GM18907 (cell line): ENCODE results near the gene HOMER2.
"Not testable (repeated sequence)": the region's sequence is repeated elsewhere in the genome, so short reads cannot be mapped to it uniquely, and the experiment has no call there.

ENCODE experiments used
- ATAC-seq: cut with Tn5 transposase; IDR thresholded peaks from one replicate; pipeline ENCODE4 v1.9.1; 2021; ENCODE audit warnings: mild to moderate bottlenecking, moderate library complexity; ENCODE audit not compliant: unreplicated experiment

The HOMER2 gene

DNA sequence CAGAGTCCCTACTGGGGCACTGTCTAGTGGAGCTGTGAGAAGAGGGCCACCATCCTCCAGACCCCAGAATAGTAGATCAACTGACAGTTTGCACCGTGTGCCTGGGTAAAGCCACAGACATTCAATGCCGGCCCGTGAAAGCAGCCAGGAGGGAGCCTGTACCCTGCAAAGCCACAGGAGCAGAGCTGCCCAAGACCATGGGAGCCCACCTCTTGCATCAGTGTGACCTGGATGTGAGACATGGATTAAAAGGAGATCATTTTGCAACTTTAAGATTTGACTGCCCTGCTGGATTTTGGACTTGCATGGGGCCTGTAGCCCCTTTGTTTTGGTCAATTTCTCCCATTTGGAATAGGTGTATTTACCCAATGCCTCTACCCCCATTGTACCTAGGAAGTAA, 86.5 kb downstream of the HOMER2 start:
- ATAC-seq: not testable (repeated sequence)

GRCh38 chr15:82865581-82865980, 86.9 kb downstream of the HOMER2 start:
- not testable (repeated sequence) for ATAC-seq

DNA sequence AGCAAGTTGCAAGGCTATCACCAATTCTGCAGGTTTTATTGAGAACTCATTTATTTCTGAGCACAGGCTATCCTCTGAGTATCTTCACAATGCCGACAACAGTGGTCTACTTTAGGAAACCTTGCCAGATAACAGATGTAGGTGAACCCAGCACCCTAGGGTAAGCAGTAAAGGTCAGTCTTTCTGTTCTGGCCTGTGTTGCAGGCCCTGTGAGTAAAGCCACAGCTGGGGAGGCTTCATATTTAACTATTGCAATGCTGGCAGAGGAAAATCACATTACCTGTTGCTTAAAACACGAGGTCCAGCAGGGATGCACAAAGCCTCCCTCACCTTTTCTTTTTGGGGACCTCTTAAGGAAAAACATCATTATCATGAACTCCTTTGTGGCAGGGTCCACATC, 87.6 kb downstream of the HOMER2 start:
- ATAC-seq: no peak

DNA sequence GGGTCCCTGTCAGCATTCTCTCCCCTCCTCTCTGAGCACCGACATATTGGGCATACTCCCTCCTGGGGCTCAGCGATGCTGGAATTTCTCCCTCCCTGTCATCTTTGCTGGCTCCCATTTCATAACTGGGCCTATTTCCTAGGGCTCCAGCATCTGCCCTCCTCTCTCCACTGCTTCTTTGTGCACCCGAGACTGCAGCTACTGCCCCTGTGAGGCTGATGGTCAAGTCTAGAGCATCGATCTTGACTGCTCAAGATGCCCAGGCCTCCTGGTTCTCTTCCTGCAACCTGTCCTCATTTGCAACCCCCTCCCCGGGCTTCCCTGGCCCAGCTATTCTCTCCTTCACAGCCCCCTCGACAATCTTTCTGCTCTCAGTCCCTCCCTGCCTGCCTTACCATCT, 89.6 kb downstream of the HOMER2 start:
- ATAC-seq: no peak

DNA sequence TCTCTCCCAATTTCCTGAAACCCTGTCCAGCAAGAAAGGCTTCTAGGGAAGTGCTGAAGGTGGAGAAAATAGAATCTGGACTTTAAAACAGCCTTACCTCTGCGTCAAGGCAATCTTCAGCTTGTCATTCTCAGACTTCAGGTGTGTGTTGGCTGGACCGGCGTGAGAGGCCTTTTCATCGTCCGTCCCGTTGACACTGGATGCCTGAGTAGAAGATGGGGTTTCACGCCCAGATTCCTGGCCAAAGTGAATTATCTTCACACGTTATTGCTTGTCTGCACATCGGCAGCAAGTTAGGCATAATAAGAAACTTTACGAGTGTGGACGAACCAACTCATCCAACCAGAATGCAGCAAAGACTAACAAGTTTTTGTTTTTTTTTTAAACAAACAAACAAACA, 93.6 kb downstream of the HOMER2 start:
- ATAC-seq: no peak

DNA sequence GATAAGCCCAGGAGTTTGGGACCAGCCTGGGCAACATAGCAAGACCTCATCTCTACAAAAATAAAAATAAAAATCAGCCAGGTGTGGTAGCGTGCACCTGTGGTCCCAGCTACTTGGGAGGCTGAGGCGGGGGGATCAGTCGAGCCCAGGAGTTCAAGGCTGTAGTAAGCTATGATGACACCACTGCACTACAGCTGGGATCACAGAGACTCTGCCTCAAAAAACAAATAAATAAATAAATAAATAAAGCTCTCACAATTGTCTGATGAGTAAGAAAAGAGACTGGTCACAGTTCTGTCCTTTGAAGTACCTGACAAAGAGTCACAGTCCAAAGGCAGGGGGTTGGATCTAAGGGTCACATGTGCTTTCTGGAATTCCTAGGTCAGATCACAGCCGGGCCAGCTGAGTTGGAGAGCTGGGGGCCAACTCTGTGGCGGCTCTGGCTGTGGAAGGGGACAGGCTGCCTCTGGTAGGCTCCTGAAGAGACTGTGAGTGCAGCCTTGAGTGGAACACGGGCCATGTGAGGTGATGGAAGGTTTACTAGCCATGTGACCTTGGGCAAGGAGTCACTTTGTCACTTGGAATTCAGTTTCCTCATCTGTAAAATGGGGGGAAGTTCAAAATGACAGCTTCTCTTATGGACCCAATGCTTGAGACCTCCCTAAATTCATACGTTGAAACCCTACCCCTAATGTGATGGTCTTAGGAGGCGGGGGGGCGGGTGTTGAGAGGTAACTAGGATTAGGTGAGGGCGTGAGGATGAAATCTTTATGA, 95.9 kb downstream of the HOMER2 start:
- no peak for ATAC-seq

- no peak for ATAC-seq
Measured at GRCh38 chr15:82855286-82856100, 97.0 kb downstream of the HOMER2 start.

- no peak for ATAC-seq
Measured at GRCh38 chr15:82854554-82854953, 98.0 kb downstream of the HOMER2 start.

- no peak for ATAC-seq
Measured at GRCh38 chr15:82852941-82853561, 99.5 kb downstream of the HOMER2 start.

DNA sequence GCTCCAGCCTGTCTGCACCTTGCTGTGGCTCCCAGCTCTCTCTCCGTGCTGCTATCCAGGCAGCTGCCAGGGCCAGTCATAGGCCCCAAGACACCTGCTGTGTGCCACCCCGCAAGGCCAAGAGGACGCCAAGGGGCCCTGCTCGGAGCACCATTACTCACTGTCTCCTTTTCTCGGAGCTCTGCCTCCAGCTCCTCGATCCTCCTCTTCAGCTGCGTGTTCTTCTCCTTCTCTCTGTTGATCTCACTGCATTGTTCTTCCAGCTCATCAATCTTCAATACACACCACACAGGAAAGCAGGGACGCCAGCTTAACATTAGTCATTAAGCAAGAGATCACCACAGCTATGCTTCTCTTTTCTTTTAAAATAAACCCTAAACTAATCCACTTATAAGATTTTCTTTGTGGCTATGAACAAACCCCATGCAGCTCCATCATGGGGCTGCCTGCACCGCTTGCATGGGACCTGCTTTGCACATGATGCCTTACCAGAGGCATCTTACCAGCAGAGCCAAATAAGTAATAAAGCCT, 100.5 kb downstream of the HOMER2 start:
- ATAC-seq: no peak

DNA sequence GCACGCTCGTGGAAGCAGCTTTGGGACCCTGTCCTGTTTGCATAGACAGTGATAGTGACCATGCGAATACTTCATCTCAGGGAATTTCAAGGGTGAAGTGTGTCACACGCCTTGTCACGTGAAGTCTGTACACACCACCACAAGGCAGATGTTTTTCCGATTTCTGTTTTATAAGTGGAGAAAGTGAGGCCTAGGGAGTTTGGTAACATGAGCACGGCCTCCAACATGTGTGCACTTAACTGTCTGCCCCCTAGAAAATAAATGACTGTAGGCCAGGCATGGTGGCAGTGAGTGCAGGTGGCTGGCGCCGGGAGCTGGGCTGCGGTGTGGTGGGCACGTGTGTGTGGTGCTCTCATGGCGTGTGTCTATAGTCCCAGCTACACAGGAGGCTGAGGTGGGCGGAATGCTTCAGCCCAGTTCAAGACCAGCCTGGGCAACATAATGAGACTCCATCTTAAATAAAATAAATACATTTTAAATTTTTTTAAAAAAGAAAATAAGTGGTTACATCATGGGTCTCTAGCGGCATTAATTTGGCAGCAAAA, 101.1 kb downstream of the HOMER2 start:
- no peak for ATAC-seq

GRCh38 chr15:82850731-82851130, 101.8 kb downstream of the HOMER2 start:
- ATAC-seq: no peak

DNA sequence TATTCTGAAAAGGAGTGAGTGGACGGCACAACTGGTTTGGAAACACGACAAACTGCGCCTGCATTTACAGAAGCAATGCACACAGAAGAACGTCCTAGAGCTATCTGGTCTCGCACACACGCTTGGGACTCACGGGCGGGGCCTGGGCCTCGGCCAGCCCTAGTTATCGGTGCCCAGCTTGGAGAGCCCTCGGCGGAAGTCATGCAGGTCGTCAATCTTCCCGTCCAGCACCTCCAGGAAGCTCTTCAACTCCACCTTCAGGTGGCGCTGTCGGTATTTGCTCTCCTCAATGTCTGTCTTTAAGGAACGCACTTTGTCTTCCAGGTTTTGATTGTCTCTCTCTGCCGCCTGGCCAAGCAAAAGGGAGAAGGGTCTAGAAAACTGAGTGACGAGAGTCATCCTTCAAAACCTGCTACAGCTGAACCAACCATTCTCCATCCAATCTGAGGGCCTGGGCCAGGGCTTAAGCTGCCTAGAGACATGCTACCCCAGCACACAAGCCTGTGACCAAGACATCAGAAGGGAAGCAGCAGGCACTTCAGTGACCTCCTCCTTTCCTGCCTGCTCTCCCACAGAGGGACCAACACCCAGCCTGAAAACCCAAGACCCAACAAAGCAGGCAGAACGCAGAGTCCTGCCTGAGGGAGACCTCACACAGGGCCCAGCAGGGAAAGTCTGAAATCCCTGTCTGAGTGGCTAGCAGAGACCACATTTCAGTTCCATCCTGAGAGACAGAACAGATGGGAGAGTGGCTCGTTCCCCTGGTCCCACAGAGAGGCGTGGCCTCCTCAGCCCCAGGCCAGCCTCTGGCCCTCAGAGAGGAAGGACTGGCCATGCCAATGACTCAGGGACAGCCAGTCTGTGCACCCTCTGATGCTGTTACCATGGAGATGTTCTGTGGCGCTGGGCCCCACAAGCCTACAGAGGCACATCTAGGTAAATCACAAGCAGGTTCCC, 102.7 kb downstream of the HOMER2 start:
- ATAC-seq: peak; percentile 59

DNA sequence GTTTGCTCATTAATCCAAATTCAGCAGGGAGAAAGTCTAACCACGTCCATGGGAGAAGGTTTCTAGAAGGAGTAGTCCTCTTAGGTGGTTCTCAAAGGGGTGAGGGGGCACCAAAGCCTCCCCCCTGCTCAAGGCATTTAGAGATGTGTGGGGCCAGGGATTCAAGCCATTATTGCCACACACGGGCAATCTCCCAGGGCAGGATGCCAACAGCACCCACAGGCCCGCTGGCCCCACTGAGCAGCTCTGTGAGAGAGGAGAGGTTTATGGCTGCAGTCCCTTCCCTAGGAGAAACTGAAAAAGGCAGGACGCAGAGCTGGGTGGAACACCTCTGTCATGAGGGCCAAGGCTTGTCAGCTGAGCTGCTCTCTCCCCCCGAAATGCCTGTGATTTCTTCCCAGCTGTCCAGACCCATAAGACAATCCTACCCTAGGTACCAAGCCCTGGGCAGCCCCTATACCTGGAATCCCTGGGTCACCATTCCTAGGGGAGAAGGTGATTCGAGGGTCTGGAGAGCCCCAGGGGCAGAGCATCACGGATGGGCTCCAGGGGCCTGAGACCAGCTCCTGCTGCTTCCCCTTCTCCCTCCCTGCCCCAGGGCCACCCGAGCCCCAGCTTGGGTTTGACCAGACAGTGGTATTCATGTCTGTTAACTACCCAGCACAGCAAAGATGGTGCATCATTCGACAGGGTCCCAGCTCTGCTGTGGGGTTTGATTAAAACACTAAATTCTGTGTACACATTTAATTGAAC, 104.1 kb downstream of the HOMER2 start:
- ATAC-seq: no peak

- no peak for ATAC-seq
Measured at GRCh38 chr15:82847703-82848102, 104.8 kb downstream of the HOMER2 start.

- no peak for ATAC-seq
Measured at GRCh38 chr15:82846621-82847020, 105.9 kb downstream of the HOMER2 start.

DNA sequence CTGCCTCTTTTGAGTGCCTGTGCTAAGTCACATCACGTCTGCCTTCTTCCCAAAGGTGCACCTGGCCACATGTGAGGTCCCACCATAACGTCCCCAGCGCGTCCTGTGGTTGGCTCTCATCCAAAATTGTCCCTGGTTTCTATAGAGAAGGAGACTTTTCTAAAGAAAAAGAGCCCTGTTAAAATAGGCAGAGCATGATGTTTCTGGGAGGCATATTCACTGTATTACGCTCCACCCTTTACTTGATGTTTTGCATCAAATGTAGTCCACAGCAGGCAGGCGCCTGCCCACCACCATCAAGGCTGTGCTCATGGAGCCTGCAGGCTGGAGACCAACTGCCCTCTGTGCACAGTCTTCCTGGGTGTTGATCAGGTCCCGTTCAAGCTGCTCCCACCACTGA, 106.8 kb downstream of the HOMER2 start:
- no peak for ATAC-seq

DNA sequence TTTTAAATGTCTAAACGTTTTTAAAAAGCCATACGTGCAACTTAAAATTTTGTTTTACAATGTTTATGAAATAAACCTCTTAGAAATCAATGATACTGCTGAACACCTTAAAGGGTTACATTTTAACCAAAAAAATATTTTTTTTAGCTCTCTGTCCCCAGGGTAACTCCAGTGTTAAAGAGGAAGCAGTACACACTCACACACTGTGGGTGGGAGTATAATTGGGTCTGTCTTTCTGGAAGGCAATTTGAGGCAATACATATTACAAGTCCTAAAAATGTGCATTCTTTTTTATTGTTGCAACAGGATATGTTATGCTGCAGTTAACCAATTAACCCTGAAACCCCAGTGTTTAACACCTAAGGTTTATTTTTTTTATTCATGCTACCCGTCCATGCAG, 109.0 kb downstream of the HOMER2 start:
- ATAC-seq: no peak

- no peak for ATAC-seq
Measured at GRCh38 chr15:82840166-82840565, 112.4 kb downstream of the HOMER2 start.
